BE2C (cell line): ENCODE measurements around the gene CARD19.

Experiments used
- DNase-seq: peaks from one replicate; pipeline ENCODE4 v3.0.0-alpha.2; 2020
- H3K27me3 ChIP-seq: fragments of 250-450 bp; sonication (Bioruptor Pico); 2 replicates; pipeline ENCODE4 v1.5.1; 2020; ENCODE audit warnings: mild to moderate bottlenecking
- H3K36me3 ChIP-seq: fragments of 250-450 bp; sonication (Bioruptor Pico); 2 replicates; pipeline ENCODE4 v1.5.1; 2020; ENCODE audit warnings: mild to moderate bottlenecking
- H3K4me1 ChIP-seq: fragments of 250-450 bp; sonication (Bioruptor Pico); 2 replicates; pipeline ENCODE4 v1.5.1; 2020
- H3K4me3 ChIP-seq: 2 replicates; pipeline ENCODE4 v1.5.1; 2011; ENCODE audit warnings: low read depth, low read length
- H3K9me3 ChIP-seq: fragments of 250-450 bp; sonication (Bioruptor Pico); 2 replicates; pipeline ENCODE4 v1.5.1; 2020
- CTCF ChIP-seq: IDR thresholded peaks from 2 replicates; pipeline ENCODE4 v1.5.1; 2012; ENCODE audit warnings: mild to moderate bottlenecking, low read depth, low read length

The CARD19 gene

DNA sequence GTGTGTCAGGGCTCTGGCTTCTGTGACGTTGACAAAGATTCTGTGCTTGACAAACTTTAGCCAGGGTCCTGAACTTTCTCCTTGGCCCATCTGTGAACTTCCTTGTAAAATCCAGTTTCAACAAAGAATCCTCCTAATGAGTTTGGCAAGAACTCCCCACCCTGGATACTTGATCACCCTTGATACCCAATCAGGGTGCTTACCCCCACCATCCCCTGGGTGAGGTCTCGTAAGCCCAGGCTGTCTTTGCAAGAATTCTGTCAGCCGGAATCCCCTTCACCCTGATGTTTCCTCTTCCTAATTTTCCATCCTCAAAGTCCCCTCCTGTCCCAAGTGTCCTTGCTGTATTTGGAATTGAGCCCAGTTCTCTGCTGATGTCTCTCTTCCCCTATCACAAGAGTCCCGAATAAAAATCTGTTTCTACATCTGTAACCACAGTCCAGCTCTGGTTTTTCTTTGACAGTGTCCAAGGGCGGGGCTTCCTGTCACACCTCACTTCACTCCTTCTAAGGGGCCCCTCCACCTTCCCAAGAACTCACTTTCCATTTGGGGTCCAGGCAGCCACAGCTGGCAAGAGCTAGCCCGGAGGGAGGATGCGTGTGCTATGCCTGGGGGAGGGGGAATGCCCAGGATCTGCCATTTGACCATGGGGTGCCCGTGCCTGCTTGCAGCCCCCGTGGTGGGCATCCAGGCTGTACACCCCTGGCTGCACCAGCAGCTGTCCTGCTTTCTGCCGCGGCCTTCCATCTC lies 2.7 kb upstream of the CARD19 start:
- Histone ChIP-seq H3K36me3 (no peaks in the 10 kb centered on the region), H3K4me1 (peaks cover 3% of the 10 kb centered on the region; the same call in 1 of the 2 replicates), H3K9me3 (no peaks in the 10 kb centered on the region), H3K27me3 (no peaks in the 10 kb centered on the region), H3K4me3 (no peak overlapping the region)
- no peak for TF ChIP-seq CTCF
- DNase-seq = no peak

DNA sequence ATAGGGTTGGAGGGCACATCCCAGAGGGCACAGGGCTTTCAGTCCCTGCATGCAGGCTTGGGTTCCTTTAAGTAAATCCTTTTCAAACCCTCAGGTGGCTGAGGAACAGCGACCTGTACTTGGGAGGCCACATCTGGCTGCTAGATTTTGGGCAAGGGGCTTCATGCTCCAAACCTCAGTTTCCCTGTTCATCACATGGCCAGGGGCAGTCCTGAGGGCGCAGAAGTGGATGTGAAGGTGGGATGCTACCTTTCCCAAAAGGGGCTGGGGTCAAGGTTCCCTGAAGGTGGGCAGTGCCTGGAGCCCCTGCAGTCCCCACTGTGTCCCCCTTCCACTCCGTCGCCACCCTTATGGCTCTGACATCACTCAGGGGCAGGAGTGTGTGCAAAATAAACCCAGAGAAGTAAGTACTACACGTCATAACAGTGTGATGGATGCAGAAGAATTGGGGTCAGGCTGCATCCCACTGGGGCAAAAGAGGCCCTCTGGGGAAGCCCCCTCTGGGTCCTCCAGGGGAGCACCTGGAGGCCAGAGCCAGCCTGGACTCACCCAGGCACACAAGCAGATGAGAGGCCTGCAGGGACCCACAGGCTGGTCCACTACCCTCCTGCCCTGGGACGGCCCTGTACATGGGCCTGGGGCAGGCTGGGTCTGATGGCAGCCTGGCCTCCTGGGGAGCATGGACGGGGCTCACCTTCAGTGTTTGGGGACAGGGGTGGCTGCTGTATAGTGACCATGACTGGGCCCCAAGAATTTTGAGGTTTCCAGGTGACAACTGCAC lies 1.9 kb upstream of the CARD19 start:
- TF ChIP-seq CTCF = no peak
- H3K4me1 ChIP-seq = peaks cover 3% of the 10 kb centered on the region; the same call in 1 of the 2 replicates

DNA sequence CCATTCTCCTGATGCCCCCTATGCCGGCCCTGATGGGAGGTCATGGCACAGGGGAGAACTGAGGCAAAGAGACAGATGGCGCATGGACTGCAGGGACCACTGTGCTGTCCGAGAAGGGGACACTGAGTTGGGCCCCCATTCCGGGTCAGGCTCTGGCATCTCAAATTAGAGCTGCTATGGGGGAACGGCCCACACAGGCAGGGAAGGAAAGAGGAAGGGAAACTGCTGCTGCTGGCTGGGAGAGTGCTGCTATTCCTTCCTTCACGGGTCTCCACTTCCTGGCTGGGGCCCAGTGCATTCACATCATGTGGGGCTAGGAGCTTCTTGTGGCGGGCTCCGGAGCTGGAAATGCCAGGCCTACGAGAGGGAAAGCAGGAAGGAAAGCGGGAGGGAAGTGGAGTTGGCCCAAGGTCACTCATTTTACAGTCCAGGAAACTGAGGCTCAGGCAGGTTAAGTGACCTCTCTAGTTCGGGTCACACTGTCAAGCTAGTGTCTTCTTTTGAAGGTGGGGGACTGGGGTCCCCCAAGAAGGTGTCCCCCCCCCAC lies 1.3 kb upstream of the CARD19 start:
- DNase-seq = no peak
- Histone ChIP-seq H3K36me3 (no peaks in the 10 kb centered on the region), H3K4me3 (peak overlapping the region; percentile 55), H3K4me1 (peaks cover 3% of the 10 kb centered on the region; the same call in 1 of the 2 replicates), H3K27me3 (no peaks in the 10 kb centered on the region), H3K9me3 (no peaks in the 10 kb centered on the region)
- TF ChIP-seq CTCF = no peak

More for the DNA sequence above, 1.9 kb upstream of the CARD19 start:
- H3K27me3 ChIP-seq = no peaks in the 10 kb centered on the region
- no peaks in the 10 kb centered on the region for H3K36me3 ChIP-seq
- no peak for DNase-seq
- H3K4me3 ChIP-seq = no peak overlapping the region
- no peaks in the 10 kb centered on the region for H3K9me3 ChIP-seq

GRCh38 chr9:93095205-93096130 lies 549 bp upstream of the CARD19 start:
- no peak for TF ChIP-seq CTCF
- Histone ChIP-seq H3K27me3 (no peaks in the 10 kb centered on the region), H3K36me3 (no peaks in the 10 kb centered on the region), H3K9me3 (no peaks in the 10 kb centered on the region), H3K4me1 (peaks cover 3% of the 10 kb centered on the region; the same call in 1 of the 2 replicates), H3K4me3 (peak overlapping the region; percentile 55)
- peak; percentile 100 for DNase-seq

- Histone ChIP-seq H3K27me3 (no peaks in the 10 kb centered on the region), H3K4me3 (peak overlapping the region; percentile 77), H3K9me3 (no peaks in the 10 kb centered on the region), H3K4me1 (peaks cover 3% of the 10 kb centered on the region; the same call in 1 of the 2 replicates), H3K36me3 (no peaks in the 10 kb centered on the region)
- DNase-seq = no peak
- TF ChIP-seq CTCF = no peak
These were observed 880 bp downstream of the CARD19 start for GRCh38 chr9:93096811-93097382.
